Activated CD8-positive, alpha-beta memory T cell treated with anti-CD3 and anti-CD28 coated beads for 24 hours (primary cell): ENCODE results near the gene CUZD1.

Source experiments
- DNase-seq: peaks from one replicate; pipeline ENCODE4 v3.0.0-alpha.2; 2020

The CUZD1 gene

GRCh38 chr10:122854648-122855047 is 9.0 kb upstream of the CUZD1 start:
- no peak for DNase-seq

GRCh38 chr10:122853665-122854313 is 8.1 kb upstream of the CUZD1 start:
- no peak for DNase-seq

- no peak for DNase-seq
These were observed 6.6 kb upstream of the CUZD1 start for GRCh38 chr10:122852261-122852660.

GRCh38 chr10:122850705-122851640 is 5.3 kb upstream of the CUZD1 start:
- no peak for DNase-seq

- no peak for DNase-seq
These were observed 4.4 kb upstream of the CUZD1 start for GRCh38 chr10:122849900-122850605.

GRCh38 chr10:122849090-122849489 is 3.4 kb upstream of the CUZD1 start:
- DNase-seq: no peak

GRCh38 chr10:122847782-122848604 is 2.3 kb upstream of the CUZD1 start:
- DNase-seq: no peak

GRCh38 chr10:122844146-122844545 is 1.5 kb downstream of the CUZD1 start:
- no peak for DNase-seq

- DNase-seq: no peak
These were observed 4.1 kb downstream of the CUZD1 start for GRCh38 chr10:122841569-122841968.

- no peak for DNase-seq
These were observed 6.2 kb downstream of the CUZD1 start for GRCh38 chr10:122839505-122839904.

GRCh38 chr10:122838880-122839279 is 6.8 kb downstream of the CUZD1 start:
- no peak for DNase-seq

- no peak for DNase-seq
These were observed 9.7 kb downstream of the CUZD1 start for GRCh38 chr10:122835908-122836307.

GRCh38 chr10:122830965-122831353 is 14.7 kb downstream of the CUZD1 start:
- no peak for DNase-seq

- no peak for DNase-seq
These were observed 15.2 kb downstream of the CUZD1 start for GRCh38 chr10:122830273-122830964.

GRCh38 chr10:122829454-122829853 is 16.2 kb downstream of the CUZD1 start:
- no peak for DNase-seq

- no peak for DNase-seq
These were observed 16.9 kb downstream of the CUZD1 start for GRCh38 chr10:122828716-122829255.

- DNase-seq: no peak
These were observed 18.4 kb downstream of the CUZD1 start for GRCh38 chr10:122827302-122827701.

- DNase-seq: no peak
These were observed 22.5 kb downstream of the CUZD1 start for GRCh38 chr10:122822973-122823690.

- DNase-seq: no peak
These were observed 23.8 kb downstream of the CUZD1 start for GRCh38 chr10:122821808-122822207.

- DNase-seq: no peak
These were observed 30.2 kb downstream of the CUZD1 start for GRCh38 chr10:122815458-122815857.

GRCh38 chr10:122814493-122814892 is 31.2 kb downstream of the CUZD1 start:
- no peak for DNase-seq
